ENCODE data around the gene RASSF3. TPM values are rescaled to one million over a fixed set of nuclear protein-coding genes. Genes with fewer than 3 reads are reported as not detected.

Gene RASSF3
- polyA plus RNA-seq, 3 donors: 6.6 to 77.9 (median 14.5) TPM

- WGBS (ENCODE audit: insufficient coverage): 100% methylated on average over 3 of the region's 6 CpGs
- Mint-ChIP-seq H3K4me1 (peaks cover 26% of the 10 kb centered on the region), H3K9me3 (peaks cover 0 to 10% (median 7%) of the 10 kb centered on the region in 7 donors), H3K36me3 (no peaks in the 10 kb centered on the region), H3K27ac (no peak overlapping the region), H3K27me3 (ENCODE audit: low read depth in 3 of 3) (peaks cover 2 to 5% (median 2%) of the 10 kb centered on the region in 3 donors), H3K4me3 (no peak overlapping the region)
- TF ChIP-seq CTCF (IDR thresholded peaks at IDR 0.05): no peak
- intact Hi-C loops (cut with micrococcal nuclease): no loop called here
- Histone ChIP-seq H3K9ac (ENCODE audit: insufficient read depth, low read length, poor library complexity, severe bottlenecking) (no peak overlapping the region), H3K4me2 (replicated peaks; ENCODE audit: extremely low read depth, low read length, poor library complexity, severe bottlenecking) (no peak overlapping the region), H3K4me1 (ENCODE audit: control insufficient read depth in 1 of 2, insufficient read depth in 2 of 2, low read length in 2 of 2) (peaks cover 20% of the 10 kb centered on the region in 2 donors), H3K9me3 (replicated peaks in 1 of 2; ENCODE audit: control insufficient read depth in 1 of 2, insufficient read depth in 1 of 2, low read length in 2 of 2) (peaks cover 7 to 8% of the 10 kb centered on the region in 2 donors), H3K36me3 (replicated peaks in 1 of 2; ENCODE audit: control insufficient read depth in 1 of 2, insufficient read depth in 2 of 2, low read length in 2 of 2) (no peaks in the 10 kb centered on the region), H3K27ac (ENCODE audit: low read depth in 1 of 2, low read length in 2 of 2) (no peak overlapping the region), H3K4me3 (replicated peaks in 1 of 3; ENCODE audit: low read depth in 2 of 3, low read length in 3 of 3) (no peak overlapping the region), H3K27me3 (ENCODE audit: control insufficient read depth in 2 of 2, insufficient read depth in 2 of 2, low read length in 2 of 2) (no peaks in the 10 kb centered on the region), H4K20me1 (ENCODE audit: insufficient read depth, low read length) (no peaks in the 10 kb centered on the region), H3K79me2 (ENCODE audit: insufficient read depth, low read length) (no peaks in the 10 kb centered on the region), H2AFZ (ENCODE audit: insufficient read depth, low read depth, low read length, poor library complexity, severe bottlenecking) (no peak overlapping the region)
- no peak for DNase-seq
These were observed 40.2 kb upstream of the RASSF3 start for GRCh38 chr12:64569923-64570691.

GRCh38 chr12:64571411-64571810 lies 38.9 kb upstream of the RASSF3 start:
- intact Hi-C loops (cut with micrococcal nuclease): no loop called here
- no peak for DNase-seq
- H3K4me3 ChIP-seq (replicated peaks in 1 of 3; ENCODE audit: low read depth in 2 of 3, low read length in 3 of 3): no peak overlapping the region
- Mint-ChIP-seq H3K27ac (no peak overlapping the region), H3K9me3 (peaks cover 0 to 20% (median 15%) of the 10 kb centered on the region in 7 donors), H3K4me1 (peaks cover 26% of the 10 kb centered on the region), H3K4me3 (no peak overlapping the region), H3K36me3 (no peaks in the 10 kb centered on the region), H3K27me3 (ENCODE audit: low read depth in 3 of 3) (peaks cover 0 to 3% (median 2%) of the 10 kb centered on the region in 3 donors)
- H4K20me1 ChIP-seq (ENCODE audit: insufficient read depth, low read length): no peaks in the 10 kb centered on the region
- no peak overlapping the region for H3K27ac ChIP-seq (ENCODE audit: low read depth in 1 of 2, low read length in 2 of 2)
- H3K79me2 ChIP-seq (ENCODE audit: insufficient read depth, low read length): no peaks in the 10 kb centered on the region
- H3K36me3 ChIP-seq (replicated peaks in 1 of 2; ENCODE audit: control insufficient read depth in 1 of 2, insufficient read depth in 2 of 2, low read length in 2 of 2): no peaks in the 10 kb centered on the region
- H3K27me3 ChIP-seq (ENCODE audit: control insufficient read depth in 2 of 2, insufficient read depth in 2 of 2, low read length in 2 of 2): no peaks in the 10 kb centered on the region
- TF ChIP-seq CTCF (IDR thresholded peaks at IDR 0.05): no peak
- H3K9me3 ChIP-seq (replicated peaks in 1 of 2; ENCODE audit: control insufficient read depth in 1 of 2, insufficient read depth in 1 of 2, low read length in 2 of 2): peaks cover 12 to 14% of the 10 kb centered on the region in 2 donors
- H2AFZ ChIP-seq (ENCODE audit: insufficient read depth, low read depth, low read length, poor library complexity, severe bottlenecking): no peak overlapping the region
- peaks cover 20% of the 10 kb centered on the region in 2 donors for H3K4me1 ChIP-seq (ENCODE audit: control insufficient read depth in 1 of 2, insufficient read depth in 2 of 2, low read length in 2 of 2)
- H3K9ac ChIP-seq (ENCODE audit: insufficient read depth, low read length, poor library complexity, severe bottlenecking): no peak overlapping the region
- H3K4me2 ChIP-seq (replicated peaks; ENCODE audit: extremely low read depth, low read length, poor library complexity, severe bottlenecking): no peak overlapping the region
- 94% methylated on average over 2 of the region's 2 CpGs for WGBS (ENCODE audit: insufficient coverage)

All from CD14-positive monocyte (primary cell).